Naive thymus-derived CD4-positive, alpha-beta T cell (primary cell): ENCODE measurements around the gene NEURL1B. TPM values are rescaled to one million over a fixed set of nuclear protein-coding genes. Genes with fewer than 3 reads are reported as not detected.
"Not testable (repeated sequence)": the region's sequence is repeated elsewhere in the genome, so short reads cannot be mapped to it uniquely, and the experiment has no call there.

Source experiments
- ATAC-seq: fragments of 150-1000 bp; cut with Tn5 transposase; 2 replicates; pipeline ENCODE4 v1.10.0; 2021; ENCODE audit warnings: mild to moderate bottlenecking, moderate library complexity
- CTCF ChIA-PET: fragments of 350-600 bp; sonication (Branson Sonifier 250); formaldehyde crosslinking; loops from one replicate; lab custom pipeline; 2021; ENCODE audit warnings: antibody characterized with exemption; lab: Charles Lee
- POLR2A ChIA-PET: fragments of 350-600 bp; sonication (Branson Sonifier 250); formaldehyde crosslinking; loops from one replicate; lab custom pipeline; 2021; ENCODE audit warnings: antibody characterized with exemption, inconsistent platforms; lab: Charles Lee
- DNase-seq, 9 donors: peaks; one replicate each; pipeline versions ENCODE4 v3.0.0 to v3.0.0-alpha.2; 2020 to 2022; ENCODE audit warnings: mixed read lengths in 1 of 9
- H3K27ac ChIP-seq: one replicate; pipeline ENCODE4 v1.7.0; 2013; ENCODE audit warnings: mild to moderate bottlenecking, low read depth, low read length, moderate library complexity
- H3K27me3 ChIP-seq, 2 donors: one replicate each; pipeline ENCODE4 v1.7.0; 2013; ENCODE audit warnings: low read length in 2 of 2, mild to moderate bottlenecking in 2 of 2, moderate library complexity in 2 of 2; ENCODE audit not compliant: control insufficient read depth in 2 of 2, insufficient read depth in 2 of 2
- H3K36me3 ChIP-seq, 3 experiments: 1 replicate in 2 of 3; 2 replicates in 1 of 3; pipeline ENCODE4 v1.7.0; 2013; ENCODE audit warnings: low read length in 3 of 3, mild to moderate bottlenecking in 3 of 3, moderate library complexity in 1 of 3; ENCODE audit not compliant: insufficient read depth in 3 of 3, control insufficient read depth in 2 of 3
- H3K4me1 ChIP-seq, 2 donors: one replicate each; pipeline ENCODE4 v1.7.0; 2013; ENCODE audit warnings: low read length in 2 of 2, mild to moderate bottlenecking in 2 of 2, moderate library complexity in 1 of 2; ENCODE audit not compliant: control insufficient read depth in 2 of 2, insufficient read depth in 2 of 2
- H3K4me3 ChIP-seq: 2 replicates; pipeline ENCODE4 v1.7.0; 2013; ENCODE audit warnings: mild to moderate bottlenecking, low read length
- H3K9me3 ChIP-seq, 3 experiments: 1 replicate in 2 of 3; 2 replicates in 1 of 3; pipeline ENCODE4 v1.7.0; 2013; ENCODE audit warnings: low read length in 3 of 3; ENCODE audit not compliant: control insufficient read depth in 2 of 3
- H3K27ac Mint-ChIP-seq, 9 donors: one replicate each; pipeline ENCODE4 v1.8.0; 2020 to 2022; ENCODE audit warnings: mixed read lengths in 9 of 9, mild to moderate bottlenecking in 8 of 9, moderate library complexity in 5 of 9, inconsistent platforms in 2 of 9
- H3K27me3 Mint-ChIP-seq, 5 donors: one replicate each; pipeline ENCODE4 v1.8.0; 2021 to 2022; ENCODE audit warnings: mixed read lengths in 5 of 5, mild to moderate bottlenecking in 1 of 5
- H3K36me3 Mint-ChIP-seq, 5 donors: one replicate each; pipeline ENCODE4 v1.8.0; 2020 to 2022; ENCODE audit warnings: mixed read lengths in 5 of 5, mild to moderate bottlenecking in 3 of 5, inconsistent platforms in 1 of 5
- H3K4me1 Mint-ChIP-seq, 7 donors: one replicate each; pipeline ENCODE4 v1.8.0; 2020 to 2022; ENCODE audit warnings: mixed read lengths in 7 of 7, mild to moderate bottlenecking in 3 of 7, inconsistent platforms in 1 of 7
- H3K4me3 Mint-ChIP-seq, 10 donors: one replicate each; pipeline ENCODE4 v1.8.0; 2020 to 2022; ENCODE audit warnings: mild to moderate bottlenecking in 10 of 10, mixed read lengths in 10 of 10, moderate library complexity in 6 of 10, inconsistent platforms in 2 of 10
- H3K9me3 Mint-ChIP-seq, 11 donors: one replicate each; pipeline ENCODE4 v1.8.0; 2020 to 2022; ENCODE audit warnings: mixed read lengths in 11 of 11, mild to moderate bottlenecking in 4 of 11, inconsistent platforms in 1 of 11, moderate library complexity in 1 of 11
- intact Hi-C, 2 donors: fragments of 100-400 bp; cut with micrococcal nuclease; formaldehyde crosslinking; loops; one replicate each; pipeline ENCODE4 v1.15.1; 2023
- polyA plus RNA-seq, 2 donors: library from polyadenylated mRNA; unstranded; fragments of 300-500 nt; fragmentation: Illumina TruSeq; gene quantifications; one replicate each; pipeline ENCODE4 v1.2.3, GENCODE V29; 2021
- total RNA-seq, 6 experiments: library from RNA in 5 of 6; stranded (reverse) in 5 of 6; gene quantifications; 1 replicate in 5 of 6; 2 replicates in 1 of 6; pipeline ENCODE4 v1.2.3 and lab custom pipeline; 2021 to 2026

The NEURL1B gene
- total and polyA plus RNA-seq, 7 experiments from 2014 or later = 0.05 to 3.4 (median 0.27) TPM; not detected in 1

- Mint-ChIP-seq H3K27ac (no peak overlapping the region), H3K4me3 (no peak overlapping the region), H3K4me1 (no peaks in the 10 kb centered on the region), H3K9me3 (no peaks in the 10 kb centered on the region), H3K27me3 (no peaks in the 10 kb centered on the region), H3K36me3 (no peaks in the 10 kb centered on the region)
- H3K27me3 ChIP-seq = no peaks in the 10 kb centered on the region
- CTCF ChIA-PET = no interaction called here
- no peaks in the 10 kb centered on the region for H3K9me3 ChIP-seq
- POLR2A ChIA-PET = no interaction called here
- H3K4me1 ChIP-seq = no peaks in the 10 kb centered on the region
- intact Hi-C loops = no loop called here
- no peak for DNase-seq
- ATAC-seq = no peak
- no peak overlapping the region for H3K27ac ChIP-seq
- no peaks in the 10 kb centered on the region for H3K36me3 ChIP-seq
- H3K4me3 ChIP-seq = no peak overlapping the region
These were observed 30.0 kb downstream of the NEURL1B start for GRCh38 chr5:172671091-172671490.

DNA sequence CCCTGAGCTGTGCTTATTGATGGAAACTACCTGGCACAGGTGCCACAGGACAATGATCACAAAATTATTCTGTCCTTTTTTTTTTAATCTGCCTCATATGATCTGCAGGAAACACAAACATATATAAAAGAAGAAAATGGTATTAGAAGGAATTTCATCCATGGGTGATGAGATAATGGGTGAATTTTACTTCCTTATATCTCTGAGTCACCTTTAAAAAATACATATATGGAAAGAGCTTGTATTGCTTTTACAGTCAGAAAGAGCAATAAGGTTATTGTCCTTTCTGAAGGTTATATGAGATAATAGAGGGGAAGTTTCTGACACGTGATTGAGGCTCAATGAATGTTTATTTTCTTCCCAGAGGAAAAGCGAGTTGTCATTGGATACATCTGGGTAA, 31.6 kb downstream of the NEURL1B start:
- Histone ChIP-seq H3K27me3 (no peaks in the 10 kb centered on the region), H3K36me3 (no peaks in the 10 kb centered on the region), H3K9me3 (no peaks in the 10 kb centered on the region), H3K27ac (no peak overlapping the region), H3K4me1 (no peaks in the 10 kb centered on the region), H3K4me3 (no peak overlapping the region)
- ATAC-seq = no peak
- ChIA-PET POLR2A (no interaction called here), CTCF (interaction anchor here (0.6 kb wide), 1 partner anchor 391 kb away, joined by 4 read pairs; no protein-coding TSS in a partner anchor)
- Mint-ChIP-seq H3K4me3 (no peak overlapping the region), H3K9me3 (no peaks in the 10 kb centered on the region), H3K27me3 (no peaks in the 10 kb centered on the region), H3K36me3 (no peaks in the 10 kb centered on the region), H3K27ac (no peak overlapping the region), H3K4me1 (peaks cover 0 to 1% (median 0%) of the 10 kb centered on the region in 7 donors)
- no peak for DNase-seq
- intact Hi-C loops = no loop called here

DNA sequence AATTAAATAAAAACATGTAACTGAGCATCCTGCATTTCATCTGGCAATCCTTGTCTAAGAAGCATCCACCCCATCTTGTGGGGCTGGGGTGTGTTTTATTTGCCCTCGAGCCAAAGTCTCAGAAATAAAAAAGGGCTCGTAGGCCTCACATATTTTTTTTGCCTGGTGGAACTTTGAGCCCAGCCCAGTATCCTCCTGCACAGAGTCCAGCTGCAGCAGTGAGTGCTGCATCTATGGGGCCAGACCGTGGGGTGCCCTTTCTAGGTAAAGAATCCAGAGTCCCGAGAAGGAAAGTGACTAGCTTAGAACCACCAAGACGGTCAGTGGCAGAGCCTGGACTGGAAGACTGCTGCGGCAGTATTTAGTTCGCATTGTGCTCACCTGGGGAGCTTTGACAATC, 33.1 kb downstream of the NEURL1B start:
- intact Hi-C loops = no loop called here
- POLR2A ChIA-PET = no interaction called here
- Mint-ChIP-seq H3K9me3 (no peaks in the 10 kb centered on the region), H3K27me3 (no peaks in the 10 kb centered on the region), H3K27ac (no peak overlapping the region), H3K4me1 (peaks cover 0 to 1% (median 0%) of the 10 kb centered on the region in 7 donors), H3K36me3 (no peaks in the 10 kb centered on the region), H3K4me3 (no peak overlapping the region)
- Histone ChIP-seq H3K4me1 (no peaks in the 10 kb centered on the region), H3K27me3 (no peaks in the 10 kb centered on the region), H3K4me3 (no peak overlapping the region), H3K36me3 (no peaks in the 10 kb centered on the region), H3K27ac (no peak overlapping the region), H3K9me3 (no peaks in the 10 kb centered on the region)
- CTCF ChIA-PET = no interaction called here
- ATAC-seq (no peak), DNase-seq (no peak)

DNA sequence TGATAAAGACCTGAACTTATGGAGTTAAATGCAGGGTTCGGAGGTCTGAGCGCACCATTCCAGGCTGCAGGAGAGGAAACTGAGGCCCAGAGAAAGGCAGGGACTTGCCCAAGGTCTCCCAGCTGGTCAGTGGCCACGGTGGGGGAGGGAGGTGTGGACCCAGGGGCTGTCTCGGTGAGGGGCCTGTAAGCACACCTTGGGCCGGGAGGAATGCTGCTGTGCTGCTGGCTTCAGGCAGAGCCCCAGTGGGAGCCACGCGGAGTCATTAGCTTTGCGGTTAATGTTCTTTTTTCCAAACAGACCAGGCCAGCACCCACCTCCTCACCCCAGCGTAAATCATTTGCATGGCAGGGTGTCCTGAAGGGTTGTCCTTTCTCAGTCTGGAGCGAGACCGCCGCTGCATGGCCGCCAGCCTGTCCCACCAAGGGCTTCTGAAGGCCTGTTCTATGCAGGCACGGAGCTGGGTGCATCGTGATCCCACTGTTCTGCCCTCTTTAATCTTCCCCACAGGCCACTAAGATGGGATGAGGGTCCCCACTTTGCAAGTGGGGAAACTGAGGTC, 35.9 kb downstream of the NEURL1B start:
- no peak overlapping the region for H3K27ac Mint-ChIP-seq
- CTCF ChIA-PET = interaction anchor here (0.8 kb wide), 1 partner anchor 16 kb away, joined by 3 read pairs; no protein-coding TSS in a partner anchor
- intact Hi-C loops = no loop called here
- ATAC-seq = no peak
- Histone ChIP-seq H3K4me3 (no peak overlapping the region), H3K4me1 (no peaks in the 10 kb centered on the region), H3K9me3 (no peaks in the 10 kb centered on the region), H3K36me3 (no peaks in the 10 kb centered on the region), H3K27ac (no peak overlapping the region), H3K27me3 (no peaks in the 10 kb centered on the region)
- H3K36me3 Mint-ChIP-seq = no peaks in the 10 kb centered on the region
- peaks cover 0 to 1% (median 0%) of the 10 kb centered on the region in 7 donors for H3K4me1 Mint-ChIP-seq
- no peak overlapping the region for H3K4me3 Mint-ChIP-seq
- H3K9me3 Mint-ChIP-seq = no peaks in the 10 kb centered on the region
- DNase-seq = no peak
- H3K27me3 Mint-ChIP-seq = peaks cover 0 to 6% (median 0%) of the 10 kb centered on the region in 5 donors
- POLR2A ChIA-PET = no interaction called here

DNA sequence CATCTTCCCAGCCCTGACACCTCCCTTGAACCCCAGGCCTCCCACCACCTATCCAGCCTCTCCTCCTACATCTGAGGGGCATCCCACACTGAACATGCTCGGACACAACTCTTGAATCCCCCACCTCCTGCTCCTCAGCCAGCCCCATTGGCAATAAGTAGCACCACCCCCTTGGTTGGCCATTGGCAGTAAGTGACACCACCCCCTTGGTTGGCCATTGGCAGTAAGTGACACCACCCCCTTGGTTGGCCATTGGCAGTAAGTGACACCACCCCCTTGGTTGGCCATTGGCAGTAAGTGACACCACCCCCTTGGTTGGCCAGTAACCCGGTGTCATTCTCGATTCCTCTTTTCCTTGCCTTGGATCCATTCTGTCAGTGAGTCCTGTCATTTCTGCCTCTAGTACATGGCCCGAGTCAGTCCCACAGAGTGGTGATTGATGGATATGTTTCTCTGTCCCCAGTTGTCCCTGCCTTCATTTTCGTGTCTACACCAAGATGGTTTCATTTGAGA, 37.4 kb downstream of the NEURL1B start:
- H3K4me1 Mint-ChIP-seq, POLR2A ChIA-PET, ATAC-seq, H3K4me1 ChIP-seq, intact Hi-C loops, CTCF ChIA-PET, H3K4me3 ChIP-seq, H3K9me3 ChIP-seq, H3K9me3 Mint-ChIP-seq, H3K27ac ChIP-seq, H3K36me3 ChIP-seq, H3K36me3 Mint-ChIP-seq, DNase-seq, H3K4me3 Mint-ChIP-seq, H3K27me3 ChIP-seq, H3K27ac Mint-ChIP-seq: not testable (repeated sequence)
- H3K27me3 Mint-ChIP-seq = peaks cover 0 to 14% (median 0%) of the 10 kb centered on the region in 5 donors

GRCh38 chr5:172678902-172679301, 37.8 kb downstream of the NEURL1B start:
- ATAC-seq = no peak
- H3K27ac Mint-ChIP-seq = no peak overlapping the region
- ChIA-PET POLR2A (no interaction called here), CTCF (no interaction called here)
- Histone ChIP-seq H3K27me3 (no peaks in the 10 kb centered on the region), H3K4me3 (no peak overlapping the region), H3K9me3 (no peaks in the 10 kb centered on the region), H3K36me3 (no peaks in the 10 kb centered on the region), H3K27ac (no peak overlapping the region), H3K4me1 (no peaks in the 10 kb centered on the region)
- no peak for DNase-seq
- H3K27me3 Mint-ChIP-seq = peaks cover 0 to 14% (median 0%) of the 10 kb centered on the region in 5 donors
- no peaks in the 10 kb centered on the region for H3K36me3 Mint-ChIP-seq
- intact Hi-C loops = no loop called here
- H3K4me1 Mint-ChIP-seq = peaks cover 0 to 5% (median 4%) of the 10 kb centered on the region in 7 donors
- H3K9me3 Mint-ChIP-seq = peaks cover 0 to 4% (median 0%) of the 10 kb centered on the region in 11 donors
- H3K4me3 Mint-ChIP-seq = no peak overlapping the region

DNA sequence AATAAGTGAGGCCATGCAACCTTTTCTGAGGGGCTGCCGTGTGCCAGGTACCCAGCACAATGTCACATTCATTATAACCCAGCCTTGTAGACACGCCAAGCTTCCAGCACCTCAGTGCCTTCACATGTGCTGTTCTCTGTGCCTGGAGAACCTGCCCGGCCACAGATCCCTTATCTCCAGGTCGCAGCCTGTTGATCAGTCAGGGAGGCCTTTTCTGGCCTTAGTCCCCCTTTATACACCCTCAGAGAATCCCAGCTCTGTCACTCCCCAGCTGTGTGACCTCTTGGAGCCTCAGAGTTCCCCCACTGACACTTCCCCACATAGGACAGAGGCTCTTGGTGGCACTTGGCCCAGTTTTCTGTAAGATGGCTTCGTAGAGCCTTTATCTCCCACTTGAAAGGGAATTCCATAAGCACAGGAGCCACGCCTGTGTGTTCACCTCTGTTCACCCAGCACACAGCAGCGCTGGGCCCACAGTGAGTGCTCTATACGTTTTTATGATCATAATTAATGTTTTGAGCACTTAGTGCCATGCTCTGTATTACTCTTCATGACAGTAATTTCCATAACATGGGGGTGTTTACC, 38.7 kb downstream of the NEURL1B start:
- H3K36me3 ChIP-seq = no peaks in the 10 kb centered on the region
- intact Hi-C loops = loop anchor here in 1 of 2 donors (10.0 kb wide), 1 partner anchor 675 kb away; the partner anchor contains the start of gene FBXW11
- peaks cover 0 to 10% (median 5%) of the 10 kb centered on the region in 7 donors for H3K4me1 Mint-ChIP-seq
- no peaks in the 10 kb centered on the region for H3K9me3 ChIP-seq
- no peak overlapping the region for H3K27ac ChIP-seq
- H3K9me3 Mint-ChIP-seq = peaks cover 0 to 4% (median 0%) of the 10 kb centered on the region in 11 donors
- H3K4me1 ChIP-seq = no peaks in the 10 kb centered on the region
- DNase-seq (no peak), ATAC-seq (no peak)
- no peak overlapping the region for H3K4me3 ChIP-seq
- no peak overlapping the region for H3K4me3 Mint-ChIP-seq
- peaks cover 0 to 20% (median 0%) of the 10 kb centered on the region in 5 donors for H3K27me3 Mint-ChIP-seq
- no peak overlapping the region for H3K27ac Mint-ChIP-seq
- ChIA-PET POLR2A (no interaction called here), CTCF (no interaction called here)
- no peaks in the 10 kb centered on the region for H3K36me3 Mint-ChIP-seq
- H3K27me3 ChIP-seq = no peaks in the 10 kb centered on the region
